ENCODE results near the gene SAG. TPM values are rescaled to one million over a fixed set of nuclear protein-coding genes. Genes with fewer than 3 reads are reported as not detected.

Gene SAG
- total and polyA plus RNA-seq, 4 donors, result not detected

- H3K4me3 ChIP-seq (ENCODE audit: low read depth in 1 of 3, low read length in 3 of 3), result no peak overlapping the region
- DNase-seq (ENCODE audit: low spot score), result no peak
- H3K4me1 ChIP-seq (ENCODE audit: control insufficient read depth in 4 of 4, insufficient read depth in 4 of 4, low read length in 3 of 4), result no peaks in the 10 kb centered on the region
- WGBS, result 85% methylated on average over 5 of the region's 5 CpGs
- no peak for TF ChIP-seq RXRA (IDR thresholded peaks at IDR 0.05)
- TF ChIP-seq REST (IDR thresholded peaks at IDR 0.05), result no peak
- TF ChIP-seq JUND (IDR thresholded peaks at IDR 0.05), result no peak
- no peak for TF ChIP-seq TAF1 (conservative IDR thresholded peaks at IDR 0.05)
- TF ChIP-seq SP1 (IDR thresholded peaks at IDR 0.05), result no peak
- no peak for TF ChIP-seq EGR1 (IDR thresholded peaks at IDR 0.05; ENCODE audit: low read depth in 2 of 2)
- TF ChIP-seq MAX (IDR thresholded peaks at IDR 0.05), result no peak
- TF ChIP-seq NR2F2 (IDR thresholded peaks at IDR 0.05), result no peak
- H3K36me3 ChIP-seq (ENCODE audit: control insufficient read depth in 4 of 4, insufficient read depth in 3 of 4, low read depth in 1 of 4, low read length in 3 of 4), result no peaks in the 10 kb centered on the region
- H3K27me3 ChIP-seq (ENCODE audit: control insufficient read depth in 4 of 4, insufficient read depth in 4 of 4, low read length in 3 of 4), result no peaks in the 10 kb centered on the region
- H3K27ac ChIP-seq (ENCODE audit: low read depth in 1 of 2, low read length in 2 of 2), result no peak overlapping the region
- H3K9me3 ChIP-seq (ENCODE audit: control insufficient read depth in 4 of 4, low read length in 3 of 4), result no peaks in the 10 kb centered on the region
- H3K9ac ChIP-seq (ENCODE audit: low read depth in 1 of 2, low read length in 2 of 2), result no peak overlapping the region
Measured at GRCh38 chr2:233336541-233336940, 28.9 kb downstream of the SAG start.

GRCh38 chr2:233338046-233338445, 30.4 kb downstream of the SAG start:
- no peaks in the 10 kb centered on the region for H3K36me3 ChIP-seq (ENCODE audit: control insufficient read depth in 4 of 4, insufficient read depth in 3 of 4, low read depth in 1 of 4, low read length in 3 of 4)
- H3K9ac ChIP-seq (ENCODE audit: low read depth in 1 of 2, low read length in 2 of 2), result no peak overlapping the region
- no peak overlapping the region for H3K27ac ChIP-seq (ENCODE audit: low read depth in 1 of 2, low read length in 2 of 2)
- no peak for DNase-seq (ENCODE audit: low spot score)
- TF ChIP-seq NR2F2 (IDR thresholded peaks at IDR 0.05), result no peak
- no peak for TF ChIP-seq RXRA (IDR thresholded peaks at IDR 0.05)
- no peak for TF ChIP-seq JUND (IDR thresholded peaks at IDR 0.05)
- TF ChIP-seq HNF4G (IDR thresholded peaks at IDR 0.05), result no peak
- TF ChIP-seq GABPA (IDR thresholded peaks at IDR 0.05 in 1 of 2, conservative IDR thresholded peaks at IDR 0.05 in 1 of 2), result no peak
- TF ChIP-seq MAX (IDR thresholded peaks at IDR 0.05), result no peak
- TF ChIP-seq CTCF (IDR thresholded peaks at IDR 0.05; ENCODE audit: low read depth, low read length, missing input control), result no peak
- TF ChIP-seq SP1 (IDR thresholded peaks at IDR 0.05), result no peak
- TF ChIP-seq REST (IDR thresholded peaks at IDR 0.05), result no peak
- whole genome bisulfite sequencing, result 89% methylated on average over 5 of the region's 5 CpGs
- no peaks in the 10 kb centered on the region for H3K27me3 ChIP-seq (ENCODE audit: control insufficient read depth in 4 of 4, insufficient read depth in 4 of 4, low read length in 3 of 4)
- H3K9me3 ChIP-seq (ENCODE audit: control insufficient read depth in 4 of 4, low read length in 3 of 4), result no peaks in the 10 kb centered on the region
- no peaks in the 10 kb centered on the region for H3K4me1 ChIP-seq (ENCODE audit: control insufficient read depth in 4 of 4, insufficient read depth in 4 of 4, low read length in 3 of 4)
- H3K4me3 ChIP-seq (ENCODE audit: low read depth in 1 of 3, low read length in 3 of 3), result no peak overlapping the region

All from liver (tissue), 9 donors.